ENCODE results near the gene KRTAP21-2.
"Not testable (repeated sequence)": the region's sequence is repeated elsewhere in the genome, so short reads cannot be mapped to it uniquely, and the experiment has no call there.

KRTAP21-2 gene
- long read RNA-seq, donor 1, result 0 reads
- long read RNA-seq, donor 2, result 0 reads
- long read RNA-seq, donor 3, result 0 reads
- long read RNA-seq, donor 4, result 0 reads
- long read RNA-seq, donor 5, result 0 reads
- long read RNA-seq, donor 6, result 0 reads
- long read RNA-seq, donor 7, result 0 reads
- long read RNA-seq, donor 8, result 0 reads

- DNase-seq, result no peak
Measured at GRCh38 chr21:30747159-30747558, at the start of gene KRTAP21-2. Gene KRTAP21-2 (minus strand): TSS chr21:30747259. CDS start chr21:30747202, 57 bp downstream.

DNA sequence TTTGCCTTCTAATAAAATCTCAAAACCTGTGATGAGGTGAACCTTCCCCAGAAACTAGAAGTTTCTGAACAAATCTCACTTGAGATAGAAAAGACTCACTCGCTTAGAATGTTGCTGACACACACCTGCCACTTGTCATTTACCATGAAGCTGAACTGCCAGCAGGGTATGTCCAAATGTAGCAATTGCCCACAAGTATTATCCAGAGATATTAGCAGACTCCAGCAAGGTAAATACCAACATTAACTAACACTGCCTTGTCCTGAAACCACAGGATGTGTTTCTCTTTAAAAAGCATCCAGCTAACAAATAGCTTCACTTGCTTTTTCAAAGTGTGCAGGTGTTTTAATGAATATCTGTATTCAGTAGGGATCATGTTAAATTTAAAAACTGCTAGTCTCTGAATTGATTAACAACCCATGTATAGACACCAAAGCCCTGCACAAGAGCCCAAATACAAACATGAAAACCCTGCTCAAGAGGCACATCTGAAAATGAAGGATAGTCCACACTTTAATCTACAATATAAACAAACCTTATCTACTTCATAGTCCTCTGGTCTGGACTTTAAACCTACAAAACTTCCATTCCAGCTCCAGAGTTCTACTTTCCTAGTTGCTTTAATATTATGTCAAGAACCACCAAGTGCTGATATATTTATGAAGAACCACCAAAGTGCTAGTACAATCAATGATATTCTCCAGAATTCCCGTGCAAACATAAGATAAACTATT is 46.7 kb upstream of the KRTAP21-2 start:
- no peak for DNase-seq

- no peak for DNase-seq
Measured at GRCh38 chr21:30779249-30779648, 32.2 kb upstream of the KRTAP21-2 start.

- DNase-seq, result no peak
Measured at GRCh38 chr21:30769724-30770431, 22.8 kb upstream of the KRTAP21-2 start.

GRCh38 chr21:30760776-30761175 is 13.7 kb upstream of the KRTAP21-2 start:
- DNase-seq, result no peak

- DNase-seq, result no peak
Measured at GRCh38 chr21:30758306-30758705, 11.2 kb upstream of the KRTAP21-2 start.

GRCh38 chr21:30755328-30755727 is 8.3 kb upstream of the KRTAP21-2 start, which contains the start of gene KRTAP21-1:
Gene KRTAP21-1 (minus strand): TSS chr21:30755428. CDS start chr21:30755378, 50 bp downstream.
- DNase-seq, result not testable (repeated sequence)

DNA sequence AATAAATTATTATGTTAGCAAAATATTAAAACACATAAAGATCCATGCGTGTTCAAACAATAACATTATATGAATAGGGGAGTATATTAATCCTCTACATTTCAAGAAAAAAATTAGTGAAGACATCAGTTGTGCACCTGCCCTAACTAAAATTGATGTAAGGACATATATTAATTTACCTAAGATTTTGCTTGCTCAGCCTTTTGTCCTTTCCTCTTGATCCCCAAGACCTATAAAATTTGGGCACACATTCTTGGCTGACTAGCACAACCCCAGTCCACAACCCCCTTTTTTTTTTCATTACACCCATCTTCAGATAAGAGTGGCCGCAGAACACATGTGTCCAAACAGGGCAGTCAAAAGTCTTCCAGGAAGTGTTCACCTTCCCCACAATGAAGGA is 6.6 kb downstream of the KRTAP21-2 start:
- DNase-seq, result no peak

DNA sequence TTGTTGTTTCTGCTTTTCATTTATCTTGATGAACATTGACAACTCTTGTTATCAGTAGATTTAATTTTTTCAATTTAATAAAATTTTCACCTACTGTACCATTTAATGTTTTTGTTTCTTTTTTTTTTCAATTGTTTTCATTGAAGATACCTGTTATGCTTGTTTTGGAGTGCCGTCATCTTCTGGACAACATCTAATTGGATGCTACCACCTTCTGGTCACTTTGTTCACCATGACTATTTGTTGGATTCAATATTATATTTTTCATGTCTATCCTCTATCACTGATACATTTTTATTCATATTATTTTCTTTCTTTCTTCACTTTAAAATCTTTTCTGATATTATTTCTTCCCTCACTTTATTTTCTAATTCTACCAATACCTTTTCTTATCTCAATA is 14.0 kb downstream of the KRTAP21-2 start:
- DNase-seq, result no peak

GRCh38 chr21:30726726-30727125 is 20.3 kb downstream of the KRTAP21-2 start:
- DNase-seq, result no peak

DNA sequence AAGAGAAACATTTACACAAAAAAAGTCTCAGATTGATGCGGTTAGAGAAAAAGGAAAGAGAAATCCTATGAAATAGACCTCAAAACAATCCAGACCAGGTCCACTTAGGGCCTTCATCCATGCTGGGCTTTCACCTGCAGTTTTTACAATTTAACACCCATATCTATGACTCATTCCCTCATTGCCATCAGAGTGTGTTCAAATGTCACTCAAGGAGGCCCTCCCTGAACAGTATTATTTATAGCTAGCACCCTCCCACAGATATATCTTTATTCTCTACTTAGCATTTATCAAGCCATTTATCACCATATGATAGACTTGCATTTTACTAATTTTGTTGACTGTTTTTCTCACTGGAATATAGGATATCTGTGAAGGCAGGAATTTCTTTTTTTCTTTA is 27.7 kb downstream of the KRTAP21-2 start:
- DNase-seq, result no peak

- DNase-seq, result no peak
Measured at GRCh38 chr21:30718239-30718909, 28.7 kb downstream of the KRTAP21-2 start, which contains the start of gene KRTAP21-3. Gene KRTAP21-3 (minus strand): TSS chr21:30718777. CDS start chr21:30718759, 18 bp downstream.

GRCh38 chr21:30717105-30717504 is 30.0 kb downstream of the KRTAP21-2 start:
- DNase-seq, result no peak

GRCh38 chr21:30714946-30715345 is 32.1 kb downstream of the KRTAP21-2 start:
- DNase-seq, result no peak

- DNase-seq, result no peak
Measured at GRCh38 chr21:30714456-30714855, 32.6 kb downstream of the KRTAP21-2 start.

DNA sequence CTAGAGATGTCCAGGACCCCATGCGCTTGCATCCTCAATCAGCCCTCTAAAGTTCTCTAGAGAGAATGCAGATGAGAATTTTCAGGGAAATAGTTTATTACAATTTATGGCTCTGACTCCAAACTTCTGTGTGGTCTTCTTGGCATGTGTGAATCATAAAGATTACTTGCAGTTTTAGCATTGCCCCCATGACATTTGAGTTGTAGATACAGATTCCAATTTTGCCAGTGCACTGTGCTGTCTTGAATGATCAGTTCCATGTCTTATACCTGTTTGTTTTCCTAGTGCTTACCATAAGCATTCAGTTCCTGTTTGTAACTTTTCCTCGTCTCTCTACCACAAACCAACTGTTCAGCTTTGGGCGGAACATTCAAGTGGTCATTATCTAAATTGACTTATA is 33.3 kb downstream of the KRTAP21-2 start:
- DNase-seq, result no peak

- no peak for DNase-seq
Measured at GRCh38 chr21:30710499-30710898, 36.6 kb downstream of the KRTAP21-2 start.

DNA sequence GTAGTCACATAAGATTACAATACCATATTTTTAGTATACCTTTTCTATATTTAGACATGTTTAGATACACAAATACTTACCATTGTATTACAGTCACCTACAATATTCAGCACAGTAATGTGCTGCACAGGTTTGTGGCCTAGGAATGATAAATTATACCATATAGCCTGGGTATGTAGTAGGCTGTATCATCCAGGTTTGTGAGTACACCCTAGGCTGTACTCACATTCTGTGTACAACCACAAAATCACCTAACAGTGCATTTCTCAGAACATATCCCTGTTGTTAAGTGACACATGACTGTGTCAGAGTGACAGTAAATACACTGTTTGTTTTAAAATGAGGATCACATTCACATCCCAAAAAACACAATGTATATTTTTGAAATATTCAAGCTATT is 39.6 kb downstream of the KRTAP21-2 start:
- DNase-seq, result no peak
